Activated CD8-positive, alpha-beta memory T cell treated with anti-CD3 and anti-CD28 coated beads, Interleukin-2, amount 50 U/mL, for 48 hours (primary cell): ENCODE results near the gene NDE1.

Experiments
- DNase-seq: peaks from one replicate; pipeline ENCODE4 v3.0.0-alpha.2; 2020

Gene NDE1

DNA sequence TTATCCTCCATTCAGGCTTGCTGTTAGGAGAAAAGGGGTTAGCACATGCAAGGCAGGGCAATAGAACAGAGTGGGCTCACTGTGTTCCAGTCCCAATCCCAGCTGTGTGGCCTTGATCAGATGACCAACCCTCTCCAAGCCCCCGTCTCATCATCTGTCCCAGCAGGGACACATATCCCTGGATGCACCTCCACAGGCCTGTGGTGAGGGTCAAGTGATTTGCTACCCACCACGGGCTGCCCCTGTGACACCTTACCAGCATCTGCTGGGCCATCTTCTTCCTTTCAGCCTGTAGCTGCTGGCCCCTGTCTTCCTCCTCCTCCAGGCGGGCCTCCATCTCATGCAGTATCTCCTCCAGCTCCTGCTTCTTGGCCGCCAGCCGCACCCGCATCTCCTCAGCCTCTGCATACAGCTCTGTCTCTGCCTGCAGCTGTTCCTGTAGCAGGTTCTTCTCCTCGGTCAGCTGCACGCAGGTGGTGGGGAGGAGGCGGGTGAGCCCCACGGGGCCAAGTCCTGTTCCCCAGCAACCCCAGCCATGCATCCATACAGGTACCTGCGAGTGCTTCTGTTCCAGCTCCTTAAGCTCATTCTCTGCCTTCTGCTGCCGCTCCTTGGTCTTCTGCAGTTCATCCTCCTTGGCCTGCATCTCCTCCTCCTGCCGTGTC, 91.3 kb downstream of the NDE1 start:
- DNase-seq = no peak

DNA sequence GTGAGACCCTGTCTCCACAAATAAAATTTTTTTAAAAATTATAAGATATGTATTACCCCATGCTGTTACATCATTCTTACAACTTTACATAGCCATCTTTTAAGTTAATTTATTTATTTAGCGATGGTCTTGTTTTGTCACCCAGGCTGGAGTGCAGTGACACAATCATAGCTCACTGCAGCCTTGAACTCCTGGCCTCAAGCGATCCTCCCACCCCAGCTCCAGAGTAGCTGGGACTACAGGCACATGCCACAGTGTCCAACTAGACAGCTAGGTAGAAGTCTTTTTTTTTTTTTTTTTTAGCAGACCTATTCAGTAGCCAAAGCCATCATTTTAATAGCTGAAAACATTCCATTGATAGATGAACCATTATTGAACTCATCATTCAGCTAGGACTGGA, 92.7 kb downstream of the NDE1 start:
- DNase-seq = no peak

DNA sequence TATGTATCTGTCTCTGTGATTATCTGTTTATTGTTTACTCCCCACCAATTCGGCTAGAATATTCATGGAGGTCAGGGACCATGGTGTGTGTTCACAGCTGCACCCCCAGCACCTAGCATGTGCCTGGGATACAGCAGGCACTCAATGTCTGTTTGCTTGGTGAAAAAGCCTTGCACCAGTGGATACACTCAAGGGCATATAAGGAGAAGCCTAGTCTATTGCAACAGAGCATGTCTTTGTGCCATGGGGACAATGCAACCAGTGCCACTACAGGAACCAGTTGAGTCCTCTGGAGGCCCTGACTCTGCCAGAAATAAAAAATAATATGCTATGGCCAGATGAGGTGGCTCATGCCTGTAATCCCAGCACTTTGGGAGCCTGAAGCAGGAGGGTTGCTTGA, 93.6 kb downstream of the NDE1 start:
- no peak for DNase-seq

DNA sequence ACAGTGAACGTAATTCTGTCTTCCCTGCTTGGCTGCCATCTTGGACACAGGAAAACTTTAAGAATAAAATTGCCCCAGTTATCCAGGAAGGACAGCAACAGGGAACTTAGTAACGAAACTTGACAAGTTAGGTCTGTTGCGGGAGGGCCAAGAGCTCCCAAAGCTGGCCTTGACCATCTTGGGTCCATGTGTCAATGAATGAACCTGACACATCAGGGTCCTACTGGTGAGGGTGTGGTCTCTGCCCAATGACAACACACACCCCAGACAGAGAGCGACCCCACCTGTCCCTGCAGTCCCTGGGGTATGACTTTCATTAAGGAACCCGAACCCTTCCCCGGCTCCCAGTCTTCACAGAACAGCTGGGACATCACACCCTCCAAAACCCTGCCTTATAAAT, 96.3 kb downstream of the NDE1 start:
- no peak for DNase-seq

DNA sequence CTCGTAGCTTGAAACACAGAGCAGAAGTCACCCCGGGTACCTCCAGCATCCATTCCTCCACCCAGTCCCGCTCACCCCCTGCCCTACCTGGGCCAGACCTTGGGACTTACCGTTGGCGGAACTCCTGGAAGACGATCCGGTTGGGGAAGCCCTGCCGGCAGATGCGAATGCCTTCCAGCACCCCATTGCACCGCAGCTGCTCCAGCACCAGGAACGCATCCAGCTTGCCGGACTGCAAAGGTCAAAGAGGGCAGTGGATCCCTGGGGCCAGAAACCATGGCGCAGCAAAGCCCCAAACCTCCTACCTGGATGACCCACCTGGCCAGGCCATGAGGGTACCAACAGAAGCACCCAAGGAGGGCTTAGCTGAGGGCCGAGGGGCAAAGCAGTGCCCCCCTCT, 97.9 kb downstream of the NDE1 start:
- no peak for DNase-seq

DNA sequence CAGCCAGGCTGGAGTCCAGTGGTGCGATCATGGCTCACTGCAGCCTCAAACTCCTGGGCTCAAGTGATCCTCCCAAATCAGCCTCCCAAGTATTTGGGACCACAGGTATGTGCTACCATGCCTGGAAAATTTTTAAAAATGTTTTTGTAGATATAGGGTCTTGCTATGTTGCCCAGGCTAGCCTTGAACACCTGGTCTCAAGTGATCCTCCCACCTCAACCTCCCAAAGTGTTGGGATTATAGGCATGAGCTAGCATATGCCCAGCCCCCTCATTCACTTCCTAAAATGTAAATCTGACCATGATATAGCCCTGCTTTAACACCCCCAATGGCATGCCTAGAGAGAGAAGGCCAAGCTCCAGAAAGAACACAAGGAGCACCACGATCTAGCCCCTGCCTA, 98.6 kb downstream of the NDE1 start:
- no peak for DNase-seq

DNA sequence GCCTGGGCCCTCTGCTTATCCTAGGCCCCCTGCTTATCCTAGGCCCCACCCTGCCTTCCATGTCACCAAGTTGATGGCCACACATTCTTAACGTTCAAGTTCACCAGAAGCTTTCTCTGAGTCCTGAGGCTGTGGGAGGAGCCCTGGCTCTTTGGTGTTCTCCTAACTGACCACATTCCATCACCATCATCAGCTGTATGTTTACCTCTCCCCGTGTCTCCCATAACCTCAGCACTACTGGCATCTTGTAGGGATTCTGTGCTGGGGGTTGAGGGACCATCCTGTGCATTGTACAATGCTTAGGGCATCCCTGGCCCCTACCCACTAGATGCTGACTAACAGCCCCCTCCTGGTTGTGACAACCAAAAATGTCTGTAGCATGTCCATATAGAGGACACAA, 99.3 kb downstream of the NDE1 start:
- DNase-seq = no peak

DNA sequence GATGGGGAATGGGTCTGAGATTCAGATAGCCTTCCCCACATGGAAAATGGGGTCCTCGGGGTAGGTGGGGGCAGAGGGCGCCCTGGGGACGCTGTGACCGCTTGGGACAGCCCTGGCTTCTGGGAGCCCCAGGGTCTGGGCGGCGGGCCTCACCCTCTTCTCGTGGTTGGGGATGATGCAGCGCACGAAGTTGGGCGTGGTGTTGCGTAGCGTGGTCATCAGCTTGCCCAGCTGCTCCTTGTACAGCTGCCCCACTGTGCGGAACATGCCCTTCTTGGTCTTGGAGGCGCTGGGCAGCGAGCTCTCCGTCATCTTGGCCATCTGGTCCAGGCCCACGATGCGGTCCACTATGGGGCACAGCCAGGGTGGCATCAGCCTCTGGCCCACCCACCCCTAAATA, 99.9 kb downstream of the NDE1 start:
- no peak for DNase-seq

DNA sequence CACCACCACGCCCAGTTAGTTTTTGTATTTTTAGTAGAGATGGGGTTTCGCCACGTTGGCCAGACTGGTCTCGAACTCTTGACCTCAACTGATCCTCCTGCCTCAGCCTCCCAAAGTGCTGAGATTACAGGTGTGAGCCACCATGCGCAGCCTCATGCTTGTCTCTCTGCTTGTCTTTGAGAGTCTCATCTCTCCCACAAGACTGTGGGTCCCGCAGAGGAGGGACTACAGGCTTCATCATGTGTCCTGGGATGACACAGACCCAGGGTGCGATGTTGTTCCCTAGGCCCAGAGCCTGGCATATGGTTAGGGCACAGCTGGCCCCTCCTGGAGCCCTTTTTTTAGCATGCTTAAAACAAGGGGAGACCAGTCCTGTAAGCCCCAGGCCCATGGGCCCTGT, 101.9 kb downstream of the NDE1 start:
- DNase-seq = no peak

DNA sequence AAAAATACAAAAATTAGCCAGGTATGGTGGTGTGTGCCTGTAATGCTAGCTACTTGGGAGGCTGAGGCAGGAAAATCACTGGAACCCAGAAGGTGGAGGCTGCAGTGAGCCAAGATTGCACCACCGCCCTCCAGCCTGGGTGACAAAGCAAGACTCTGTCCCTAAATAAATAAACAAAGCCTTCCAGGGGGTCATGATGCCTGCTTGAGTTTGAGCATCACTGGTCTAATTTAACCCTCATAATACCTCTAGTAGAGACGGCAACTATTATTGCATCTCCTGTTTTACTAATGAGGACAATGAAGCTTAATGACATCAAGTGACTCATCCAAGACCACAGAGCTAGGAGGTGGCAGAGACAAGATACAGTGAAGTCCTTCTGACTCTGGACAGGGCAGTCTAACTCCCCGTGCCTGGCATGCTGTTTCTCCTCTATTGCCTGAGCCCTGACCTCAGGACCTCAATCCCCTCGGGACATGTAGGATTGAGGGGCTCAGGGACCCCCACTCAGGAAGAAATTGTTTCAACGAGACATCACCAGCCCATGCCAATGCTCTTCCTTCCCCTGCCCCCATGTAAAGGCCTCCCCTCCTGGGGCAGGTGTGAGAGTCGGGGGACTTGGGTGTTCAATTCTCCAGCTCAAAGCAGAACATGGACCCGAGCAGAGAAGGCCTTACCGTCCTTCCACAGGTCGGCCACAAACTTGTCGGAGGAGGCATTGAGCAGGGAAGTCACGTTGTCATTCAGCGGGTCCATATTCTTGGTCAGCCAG, 102.9 kb downstream of the NDE1 start:
- no peak for DNase-seq

DNA sequence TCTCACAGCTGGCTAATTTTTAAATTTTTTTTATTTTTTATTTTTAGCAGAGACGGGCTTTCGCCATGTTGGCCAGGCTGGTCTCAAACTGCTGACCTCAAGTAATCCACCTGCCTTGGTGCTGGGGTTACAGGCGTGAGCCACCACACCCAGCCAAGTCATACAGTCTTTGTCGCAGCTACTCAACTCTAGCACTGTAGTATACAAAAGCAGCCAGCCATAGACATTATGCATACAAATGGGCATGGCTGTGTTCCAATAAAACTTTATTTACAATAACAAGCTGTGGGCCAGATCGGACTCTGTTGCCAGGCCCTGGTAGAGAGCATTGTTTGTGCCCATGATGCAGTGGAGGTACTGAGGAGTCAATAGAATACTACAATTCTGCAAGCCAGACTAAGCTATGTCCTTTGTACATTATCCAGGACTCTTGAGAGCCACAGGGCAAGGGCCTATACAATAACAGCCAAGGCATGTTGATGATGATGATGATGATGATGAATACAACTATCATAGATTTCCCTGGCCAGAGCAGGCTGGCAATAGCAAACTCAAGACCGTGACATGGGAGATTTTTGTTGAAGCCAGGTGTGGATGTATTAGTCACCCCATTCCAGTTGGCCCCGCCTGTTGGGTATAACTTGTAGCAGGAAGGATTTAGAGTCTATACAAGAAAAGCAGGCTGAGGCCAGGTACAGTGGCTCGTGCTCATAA, 104.9 kb downstream of the NDE1 start:
- DNase-seq = no peak

DNA sequence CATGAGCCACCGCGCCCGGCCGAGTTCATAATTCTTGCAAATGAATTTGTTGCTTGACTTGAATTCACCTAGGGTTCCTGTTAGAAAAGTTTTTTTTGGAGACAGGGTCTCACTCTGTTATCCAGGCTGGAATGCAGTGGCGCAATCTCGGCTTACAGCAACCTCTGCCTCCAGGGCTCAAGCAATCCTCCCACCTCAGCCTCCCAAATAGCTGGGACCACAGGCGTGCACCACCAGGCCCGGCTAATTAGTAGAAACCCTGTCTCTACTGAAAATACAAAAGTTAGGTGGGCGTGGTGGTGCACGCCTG, 107.0 kb downstream of the NDE1 start:
- no peak for DNase-seq

DNA sequence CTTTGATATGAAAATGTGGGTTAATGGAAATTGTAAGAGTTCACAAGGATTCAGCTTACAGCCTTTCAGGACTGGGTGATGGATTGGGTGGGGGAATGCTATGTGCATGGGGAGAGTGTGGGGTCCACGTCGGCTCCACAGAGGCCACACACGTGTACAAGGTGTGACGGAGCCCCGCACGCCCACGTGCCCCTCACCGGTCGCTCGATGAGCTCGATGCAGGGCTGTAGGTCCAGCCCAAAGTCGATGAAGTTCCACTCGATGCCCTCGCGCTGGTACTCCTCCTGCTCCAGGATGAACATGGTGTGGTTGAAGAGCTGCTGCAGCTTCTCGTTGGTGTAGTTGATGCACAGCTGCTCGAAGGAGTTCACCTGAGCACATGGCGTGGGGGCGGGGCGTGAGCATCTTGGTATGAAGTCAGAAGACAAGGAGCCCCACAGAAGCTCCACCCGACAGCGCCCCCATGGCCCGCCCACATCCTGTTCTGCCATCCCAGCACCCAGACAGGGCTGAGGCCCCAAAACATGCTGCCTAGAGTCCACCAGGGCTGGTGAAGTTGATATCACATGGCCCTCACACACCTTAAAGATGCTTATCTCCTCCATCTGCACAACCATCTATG, 107.7 kb downstream of the NDE1 start:
- no peak for DNase-seq

DNA sequence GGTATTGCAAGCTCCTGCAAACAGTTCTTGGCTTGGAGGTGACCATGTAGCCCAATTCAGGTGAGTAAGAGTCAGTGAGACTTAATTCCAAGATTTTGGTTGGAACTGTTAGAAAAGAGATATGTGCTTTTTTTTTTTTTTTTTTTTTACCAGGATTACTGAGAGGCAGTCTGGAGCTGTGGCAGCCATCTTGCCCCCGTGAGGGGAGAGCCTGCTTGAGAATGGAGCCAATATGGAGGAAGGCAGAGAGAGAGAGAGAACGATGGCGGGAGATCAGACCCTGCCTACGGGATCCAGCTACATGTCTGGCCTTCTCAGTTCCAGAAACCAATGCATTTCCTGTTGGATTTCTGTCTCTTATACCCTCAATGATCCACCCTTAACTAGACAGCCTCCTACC, 109.0 kb downstream of the NDE1 start:
- DNase-seq = no peak

DNA sequence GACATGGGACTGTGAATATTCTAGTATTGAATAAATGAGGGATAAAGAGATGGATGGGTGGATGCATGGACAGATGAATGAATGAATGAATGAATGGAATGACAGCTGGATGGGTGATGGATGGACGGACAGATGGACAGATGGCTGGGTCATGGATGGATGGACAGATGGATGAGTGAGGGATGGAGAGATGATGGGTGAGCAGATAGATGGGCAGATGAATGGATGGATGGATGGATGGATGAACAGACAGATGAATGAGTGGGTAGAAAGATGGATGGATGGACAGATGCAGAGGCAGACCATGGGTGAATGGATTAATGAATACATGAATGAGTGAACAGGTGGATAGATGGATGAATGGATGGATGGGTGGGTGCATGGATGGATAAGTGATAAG, 110.1 kb downstream of the NDE1 start:
- DNase-seq = no peak

DNA sequence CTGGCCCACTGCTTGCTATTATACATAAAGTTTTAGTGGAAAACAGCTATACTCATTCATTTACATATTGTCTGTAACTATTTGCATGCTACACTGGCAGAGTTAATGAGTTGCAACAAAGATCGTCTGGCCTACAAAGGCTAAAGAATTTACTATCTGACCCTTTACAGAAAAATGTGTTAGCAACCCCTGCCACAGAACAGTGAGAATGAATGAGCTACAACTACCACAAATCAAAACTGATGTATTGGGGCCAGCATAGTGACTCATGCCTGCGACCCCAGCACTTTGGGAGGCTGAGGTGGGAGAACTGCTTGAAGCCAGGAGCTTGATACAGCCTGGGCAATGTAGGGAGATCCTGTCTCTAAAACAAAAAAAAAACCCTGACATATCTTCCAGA, 114.1 kb downstream of the NDE1 start:
- DNase-seq = no peak

DNA sequence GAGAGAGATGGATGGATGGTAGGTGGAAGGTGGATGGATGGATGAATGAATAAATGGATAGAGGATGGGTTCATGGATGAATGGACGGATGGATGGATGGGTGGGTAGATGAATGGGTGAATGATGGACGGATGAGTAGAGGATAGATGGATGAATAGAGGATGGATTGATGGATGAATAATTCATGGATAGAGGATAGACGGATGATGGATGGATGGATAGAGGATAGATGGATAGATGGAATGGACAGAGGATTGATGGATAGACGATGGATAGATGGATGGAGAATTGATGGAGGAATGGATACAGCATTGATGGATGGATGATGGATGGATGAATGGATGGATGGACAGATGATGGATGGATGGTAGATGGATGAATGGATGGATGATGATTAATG, 115.1 kb downstream of the NDE1 start:
- DNase-seq = no peak

DNA sequence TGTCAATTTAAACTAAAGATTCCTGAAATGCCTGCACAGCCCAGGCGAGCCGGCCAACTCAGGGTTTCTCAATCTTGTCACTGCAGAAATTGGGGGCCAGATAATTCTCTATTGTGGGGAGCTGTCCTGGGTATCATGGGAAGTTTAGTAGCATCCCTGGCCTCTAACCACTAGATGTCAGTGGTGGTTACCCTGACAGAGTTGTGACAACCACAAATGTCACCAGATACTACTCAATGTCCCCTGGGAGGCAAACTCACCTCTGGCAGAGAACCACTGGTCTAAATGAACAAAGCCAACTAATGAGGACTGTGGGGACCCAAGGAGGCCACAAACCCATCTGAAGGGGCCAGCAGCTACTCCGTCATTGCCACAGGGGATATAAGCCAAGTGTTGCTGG, 115.8 kb downstream of the NDE1 start:
- no peak for DNase-seq

DNA sequence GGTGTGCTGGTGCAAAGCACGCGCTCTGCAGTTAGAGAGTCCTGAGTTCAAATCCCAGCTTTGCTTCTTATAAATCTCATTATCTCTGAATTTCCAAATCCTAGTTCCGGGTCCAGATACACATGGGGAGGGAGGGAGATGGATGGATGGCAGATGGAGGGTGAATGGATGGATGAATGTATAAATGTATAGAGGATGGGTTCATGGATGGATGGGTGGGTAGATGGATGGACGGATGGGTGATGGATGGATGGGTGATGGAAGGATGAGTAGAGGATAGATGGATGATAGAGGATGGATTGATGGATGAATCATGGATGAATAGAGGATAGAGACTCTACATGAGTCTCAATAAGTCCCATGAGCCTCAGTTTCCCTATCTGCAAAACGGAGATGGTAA, 116.9 kb downstream of the NDE1 start:
- DNase-seq = no peak

DNA sequence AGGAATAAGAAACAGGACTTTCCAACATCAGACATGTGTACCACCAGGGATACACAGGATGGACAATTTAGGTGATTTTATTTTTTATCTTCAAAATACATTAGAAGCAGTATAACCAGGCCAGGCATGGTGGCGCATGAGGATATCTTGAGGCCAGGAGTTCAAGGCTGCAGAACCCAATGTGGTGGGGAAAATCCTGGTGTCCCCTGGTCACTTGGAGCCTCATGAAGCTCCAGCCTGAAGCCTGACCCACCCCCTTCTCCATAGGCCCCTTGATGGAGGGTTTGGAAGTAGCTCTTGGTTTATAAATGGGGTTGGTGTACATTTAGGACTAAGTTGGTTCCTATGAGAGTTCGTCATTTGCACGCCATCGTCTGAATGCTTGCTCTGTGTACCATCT, 118.2 kb downstream of the NDE1 start:
- DNase-seq = no peak

DNA sequence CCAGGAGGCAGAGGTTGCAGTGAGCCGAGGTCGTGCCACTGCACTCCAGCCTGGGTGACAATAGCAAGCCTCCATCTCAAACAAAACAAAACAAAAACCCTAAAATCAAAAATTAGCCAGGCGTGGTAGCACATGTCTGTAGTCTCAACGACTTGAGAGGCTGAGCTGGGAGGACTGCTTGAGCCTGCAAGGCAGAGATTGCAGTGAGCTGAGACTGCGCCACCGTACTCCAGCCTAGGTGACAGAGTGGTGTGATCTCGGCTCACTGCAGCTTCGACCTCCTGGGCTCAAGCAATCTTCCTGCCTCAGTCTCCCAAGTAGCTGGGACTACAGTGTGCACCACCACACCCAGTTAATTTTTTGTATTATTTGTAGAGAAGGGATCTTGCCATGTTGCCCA, 119.2 kb downstream of the NDE1 start:
- DNase-seq = no peak

DNA sequence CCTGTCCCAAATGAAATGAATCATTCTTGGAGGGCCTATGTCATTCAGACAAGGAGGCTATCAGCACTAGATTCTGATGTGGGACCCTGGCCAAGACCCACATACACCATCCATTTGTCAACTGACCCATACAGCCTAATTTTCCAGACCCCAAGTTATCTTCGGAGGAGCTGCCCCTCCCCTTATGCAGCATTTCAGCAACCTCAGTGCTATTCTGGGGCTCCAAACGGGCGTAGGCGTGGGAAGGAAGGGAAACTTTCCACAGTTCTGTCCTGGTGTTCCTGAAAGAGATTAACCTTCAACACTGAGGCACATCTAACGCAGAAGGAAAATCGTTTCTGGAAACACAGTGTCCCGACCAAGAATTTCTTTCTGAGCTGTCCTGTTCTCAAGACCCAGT, 120.1 kb downstream of the NDE1 start:
- no peak for DNase-seq

DNA sequence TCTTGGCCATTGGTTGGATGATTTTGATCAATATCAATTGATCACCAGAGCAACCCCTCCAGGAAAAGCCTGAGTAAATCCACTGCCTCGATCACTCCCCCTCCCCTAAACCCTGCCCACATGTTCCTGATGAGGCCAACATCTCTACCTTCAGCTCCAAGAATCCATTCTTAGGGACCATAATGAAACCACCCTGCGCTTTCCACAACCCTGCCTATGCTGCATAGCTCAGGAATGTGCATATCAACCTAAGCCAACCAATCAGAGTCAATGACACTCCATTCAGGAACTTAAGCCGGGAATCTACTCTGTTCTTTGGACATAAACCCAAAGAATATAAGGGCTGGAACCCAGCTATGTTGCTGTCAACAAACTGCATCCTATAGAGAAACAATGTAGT, 120.5 kb downstream of the NDE1 start:
- DNase-seq = no peak

DNA sequence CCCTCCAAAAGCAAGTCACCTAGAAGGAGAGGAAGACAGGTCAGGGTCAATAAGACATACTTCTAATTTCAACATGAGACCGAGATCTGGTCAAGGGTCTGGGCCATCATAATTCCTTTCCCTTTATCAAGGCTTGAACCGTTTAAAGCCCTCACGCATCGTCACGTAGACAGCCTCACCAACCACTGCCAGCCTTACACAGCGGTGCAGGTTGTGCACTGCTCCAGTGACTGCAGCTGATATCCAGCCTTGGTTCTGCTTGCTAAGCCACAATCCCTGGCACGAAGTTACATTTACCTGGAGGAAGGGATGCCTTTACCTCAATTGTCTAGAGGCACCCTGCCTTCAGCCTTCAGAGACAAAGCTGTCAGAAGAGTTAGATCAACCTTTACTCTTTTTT, 121.6 kb downstream of the NDE1 start:
- DNase-seq = no peak
